Neural progenitor cell (in vitro differentiated cells): ENCODE data around the gene ALDH1L2. TPM values are rescaled to one million over a fixed set of nuclear protein-coding genes. Genes with fewer than 3 reads are reported as not detected.

Experiments used
- DNase-seq: peaks from one replicate; pipeline ENCODE4 v3.0.0-alpha.2; 2016; ENCODE audit warnings: low spot score
- H2AFZ ChIP-seq: fragments of 200-600 bp; sonication (generic); replicated peaks from 2 replicates; pipeline ENCODE4 v1.6.1; 2016; ENCODE audit warnings: antibody characterized with exemption
- H3F3A ChIP-seq: fragments of 200-600 bp; sonication (generic); 2 replicates; pipeline ENCODE4 v1.6.1; 2016; ENCODE audit warnings: antibody characterized with exemption, low read depth
- H3K27ac ChIP-seq: fragments of 200-600 bp; sonication (generic); 2 replicates; pipeline ENCODE4 v1.5.1; 2016; ENCODE audit warnings: mild to moderate bottlenecking
- H3K27me3 ChIP-seq: fragments of 200-600 bp; sonication (generic); 2 replicates; pipeline ENCODE4 v1.6.1; 2016; ENCODE audit warnings: mild to moderate bottlenecking, moderate library complexity
- H3K36me3 ChIP-seq: fragments of 200-600 bp; sonication (generic); 2 replicates; pipeline ENCODE4 v1.5.1; 2016
- H3K4me1 ChIP-seq: fragments of 200-600 bp; sonication (generic); 2 replicates; pipeline ENCODE4 v1.6.1; 2016; ENCODE audit warnings: mixed run types
- H3K4me2 ChIP-seq: fragments of 200-600 bp; sonication (generic); 2 replicates; pipeline ENCODE4 v1.6.1; 2016
- H3K4me3 ChIP-seq: fragments of 200-600 bp; sonication (generic); 2 replicates; pipeline ENCODE4 v1.5.1; 2016
- H3K79me2 ChIP-seq: fragments of 200-600 bp; sonication (generic); 2 replicates; pipeline ENCODE4 v1.6.1; 2016; ENCODE audit warnings: low read depth
- H3K9ac ChIP-seq: fragments of 200-600 bp; sonication (generic); 2 replicates; pipeline ENCODE4 v1.6.1; 2016
- H3K9me3 ChIP-seq: fragments of 200-600 bp; sonication (generic); 2 replicates; pipeline ENCODE4 v1.5.1; 2016; ENCODE audit warnings: low read depth
- H4K20me1 ChIP-seq: fragments of 200-600 bp; sonication (generic); 2 replicates; pipeline ENCODE4 v1.6.1; 2016; ENCODE audit warnings: low read depth
- H3K27ac Mint-ChIP-seq: 3 replicates; pipeline ENCODE4 v1.8.0; 2021; ENCODE audit warnings: mixed read lengths
- H3K27me3 Mint-ChIP-seq: 2 replicates; pipeline ENCODE4 v1.8.0; 2022; ENCODE audit warnings: low read depth, mild to moderate bottlenecking, inconsistent platforms, moderate library complexity, mixed read lengths; ENCODE audit not compliant: insufficient read depth
- H3K36me3 Mint-ChIP-seq: 3 replicates; pipeline ENCODE4 v1.8.0; 2021; ENCODE audit warnings: mixed read lengths
- H3K4me1 Mint-ChIP-seq: 3 replicates; pipeline ENCODE4 v1.8.0; 2021; ENCODE audit warnings: mixed read lengths
- H3K4me3 Mint-ChIP-seq: 3 replicates; pipeline ENCODE4 v1.8.0; 2021; ENCODE audit warnings: mild to moderate bottlenecking, moderate library complexity, mixed read lengths
- H3K9me3 Mint-ChIP-seq: 3 replicates; pipeline ENCODE4 v1.8.0; 2020; ENCODE audit warnings: mixed read lengths
- EZH2 ChIP-seq: fragments of 200-600 bp; sonication (generic); IDR thresholded peaks from 2 replicates; pipeline ENCODE4 v1.6.1; 2017; ENCODE audit warnings: antibody characterized with exemption, mild to moderate bottlenecking, moderate library complexity
- EZH2phosphoT487 ChIP-seq: fragments of 200-600 bp; sonication (generic); IDR thresholded peaks from 2 replicates; pipeline ENCODE4 v1.6.1; 2017; ENCODE audit warnings: antibody characterized with exemption
- total RNA-seq: library from RNA; depleted of rRNA; stranded (reverse); fragments of >200 nt; gene quantifications from 2 replicates; pipeline ENCODE4 v1.2.3, GENCODE V29; 2015; ENCODE audit warnings: low replicate concordance
- TF ChIP-seq, protein P1 (sequence below): fragments of 200-600 bp; sonication (generic); IDR thresholded peaks from 2 replicates; pipeline ENCODE4 v1.5.1; 2017; ENCODE audit warnings: antibody characterized with exemption, mild to moderate bottlenecking

The ALDH1L2 gene
- total RNA-seq, 1 donor from 2014 or later: 0.13 TPM

DNA sequence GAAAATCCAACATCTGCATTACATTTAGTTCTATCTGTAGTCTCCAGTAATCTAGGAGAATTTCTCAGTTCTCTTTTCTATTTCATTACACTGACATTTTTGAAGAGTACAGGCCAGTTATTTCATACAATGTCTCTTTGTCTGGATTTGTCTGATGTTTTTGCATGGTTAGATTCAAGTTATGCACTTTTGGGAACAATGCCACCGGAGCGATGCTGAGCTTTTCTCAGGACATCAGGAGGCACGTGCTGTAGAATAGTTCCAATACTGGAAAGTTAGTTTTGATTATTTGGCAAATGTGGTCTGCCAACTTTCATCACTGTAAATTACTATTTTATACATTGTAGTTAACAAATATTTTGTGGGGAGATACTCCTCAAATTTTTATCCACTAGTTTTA lies 43.1 kb downstream of the ALDH1L2 start:
- Mint-ChIP-seq H3K27me3 (no peaks in the 10 kb centered on the region), H3K4me3 (no peak overlapping the region), H3K27ac (no peak overlapping the region), H3K9me3 (no peaks in the 10 kb centered on the region), H3K4me1 (peaks cover 9% of the 10 kb centered on the region), H3K36me3 (no peaks in the 10 kb centered on the region)
- Histone ChIP-seq H4K20me1 (no peaks in the 10 kb centered on the region), H3K4me3 (no peak overlapping the region), H3K4me2 (no peak overlapping the region), H3K27ac (no peak overlapping the region), H3K9ac (no peak overlapping the region), H3K4me1 (no peaks in the 10 kb centered on the region), H3K36me3 (no peaks in the 10 kb centered on the region), H3K79me2 (no peaks in the 10 kb centered on the region), H3F3A (no peaks in the 10 kb centered on the region), H2AFZ (no peak overlapping the region), H3K9me3 (no peaks in the 10 kb centered on the region), H3K27me3 (no peaks in the 10 kb centered on the region)
- TF ChIP-seq, protein P1, sequence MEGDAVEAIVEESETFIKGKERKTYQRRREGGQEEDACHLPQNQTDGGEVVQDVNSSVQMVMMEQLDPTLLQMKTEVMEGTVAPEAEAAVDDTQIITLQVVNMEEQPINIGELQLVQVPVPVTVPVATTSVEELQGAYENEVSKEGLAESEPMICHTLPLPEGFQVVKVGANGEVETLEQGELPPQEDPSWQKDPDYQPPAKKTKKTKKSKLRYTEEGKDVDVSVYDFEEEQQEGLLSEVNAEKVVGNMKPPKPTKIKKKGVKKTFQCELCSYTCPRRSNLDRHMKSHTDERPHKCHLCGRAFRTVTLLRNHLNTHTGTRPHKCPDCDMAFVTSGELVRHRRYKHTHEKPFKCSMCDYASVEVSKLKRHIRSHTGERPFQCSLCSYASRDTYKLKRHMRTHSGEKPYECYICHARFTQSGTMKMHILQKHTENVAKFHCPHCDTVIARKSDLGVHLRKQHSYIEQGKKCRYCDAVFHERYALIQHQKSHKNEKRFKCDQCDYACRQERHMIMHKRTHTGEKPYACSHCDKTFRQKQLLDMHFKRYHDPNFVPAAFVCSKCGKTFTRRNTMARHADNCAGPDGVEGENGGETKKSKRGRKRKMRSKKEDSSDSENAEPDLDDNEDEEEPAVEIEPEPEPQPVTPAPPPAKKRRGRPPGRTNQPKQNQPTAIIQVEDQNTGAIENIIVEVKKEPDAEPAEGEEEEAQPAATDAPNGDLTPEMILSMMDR: no peak
- no peak for TF ChIP-seq EZH2phosphoT487
- no peak for TF ChIP-seq EZH2
- no peak for DNase-seq

DNA sequence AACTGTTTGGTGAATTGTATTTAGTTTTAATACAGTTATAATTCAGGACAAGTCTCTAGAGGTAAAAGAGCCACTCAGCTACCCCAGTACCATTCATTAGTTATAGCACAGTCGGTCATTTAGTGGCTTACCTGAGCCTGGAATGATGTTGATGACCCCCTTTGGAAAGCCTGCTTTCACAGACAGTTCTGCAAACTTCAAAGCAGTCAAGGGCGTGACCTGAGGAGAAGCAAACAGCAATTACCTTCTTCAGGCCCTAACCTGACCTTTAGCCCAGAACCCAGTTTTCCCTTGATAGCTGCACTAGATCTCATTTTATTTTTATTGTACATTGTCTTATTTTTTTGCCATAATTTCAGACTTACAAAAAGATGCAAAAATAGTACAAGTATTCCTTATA lies 43.8 kb downstream of the ALDH1L2 start:
- Mint-ChIP-seq H3K4me1 (peaks cover 9% of the 10 kb centered on the region), H3K4me3 (no peak overlapping the region), H3K9me3 (no peaks in the 10 kb centered on the region)

DNA sequence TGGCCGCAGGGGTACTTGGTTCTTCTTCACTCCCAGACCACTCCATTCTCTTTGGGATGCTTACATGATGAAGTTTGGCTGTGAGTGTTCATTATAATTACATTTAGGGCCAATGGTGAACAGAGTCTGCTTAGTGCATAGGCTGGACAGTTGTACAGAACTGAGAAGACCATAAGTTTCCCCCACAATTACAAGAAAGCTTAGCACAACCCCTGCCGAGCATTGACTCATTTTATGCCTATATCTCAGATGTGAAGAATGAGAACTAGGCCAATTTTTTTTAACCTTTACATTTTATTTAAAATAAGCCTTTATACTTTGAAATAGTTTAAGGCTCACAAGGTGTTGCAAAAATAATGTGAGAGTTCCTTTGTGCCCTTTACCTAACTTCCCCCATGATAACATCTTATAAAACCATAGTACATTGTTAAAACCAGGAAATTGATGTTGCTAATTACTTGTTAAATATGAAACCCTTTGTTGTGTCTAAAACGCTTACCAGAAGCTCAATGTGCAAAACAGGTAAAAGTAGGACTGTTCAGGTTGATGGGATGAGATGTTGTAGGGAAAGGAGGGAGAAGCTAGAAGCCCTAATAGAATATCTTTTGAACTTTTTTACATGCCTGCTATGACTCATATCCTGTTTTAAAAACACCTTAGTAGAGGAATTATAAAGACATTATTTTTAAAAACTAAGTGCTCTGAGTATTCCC lies 47.2 kb downstream of the ALDH1L2 start:
- H3K27ac Mint-ChIP-seq: no peak overlapping the region
- no peaks in the 10 kb centered on the region for H3F3A ChIP-seq
- no peaks in the 10 kb centered on the region for H3K36me3 Mint-ChIP-seq
- no peak for DNase-seq
- H3K4me3 Mint-ChIP-seq: no peak overlapping the region
- H3K79me2 ChIP-seq: no peaks in the 10 kb centered on the region
- H3K4me1 Mint-ChIP-seq: peaks cover 9% of the 10 kb centered on the region
- H3K9ac ChIP-seq: no peak overlapping the region
- H2AFZ ChIP-seq: no peak overlapping the region
- no peak overlapping the region for H3K4me2 ChIP-seq
- no peaks in the 10 kb centered on the region for H3K27me3 Mint-ChIP-seq
- H3K9me3 Mint-ChIP-seq: no peaks in the 10 kb centered on the region
- H4K20me1 ChIP-seq: no peaks in the 10 kb centered on the region
- H3K36me3 ChIP-seq: no peaks in the 10 kb centered on the region
- H3K4me3 ChIP-seq: no peak overlapping the region
- TF ChIP-seq, protein P1: no peak
- TF ChIP-seq EZH2: no peak
- TF ChIP-seq EZH2phosphoT487: no peak
- no peaks in the 10 kb centered on the region for H3K9me3 ChIP-seq
- H3K27me3 ChIP-seq: no peaks in the 10 kb centered on the region
- H3K4me1 ChIP-seq: no peaks in the 10 kb centered on the region
- no peak overlapping the region for H3K27ac ChIP-seq

More for the DNA sequence above, 43.8 kb downstream of the ALDH1L2 start:
- Histone ChIP-seq H3F3A (no peaks in the 10 kb centered on the region), H2AFZ (no peak overlapping the region), H3K27ac (no peak overlapping the region), H3K79me2 (no peaks in the 10 kb centered on the region), H3K4me2 (no peak overlapping the region), H3K36me3 (no peaks in the 10 kb centered on the region), H3K4me1 (no peaks in the 10 kb centered on the region), H3K9me3 (no peaks in the 10 kb centered on the region), H4K20me1 (no peaks in the 10 kb centered on the region), H3K27me3 (no peaks in the 10 kb centered on the region), H3K4me3 (no peak overlapping the region), H3K9ac (no peak overlapping the region)
- Mint-ChIP-seq H3K27me3 (no peaks in the 10 kb centered on the region), H3K27ac (no peak overlapping the region), H3K36me3 (no peaks in the 10 kb centered on the region)
- no peak for DNase-seq
- no peak for TF ChIP-seq EZH2
- TF ChIP-seq, protein P1: no peak
- TF ChIP-seq EZH2phosphoT487: no peak
